ENCODE measurements around the gene AASDH.

- no peak for TF ChIP-seq CTCF (CRISPR knock-in tag; IDR thresholded peaks at IDR 0.05)
- TF ChIP-seq NCOA5 (CRISPR knock-in tag; IDR thresholded peaks at IDR 0.05) = no peak
- no peak for TF ChIP-seq RNF219 (CRISPR knock-in tag; IDR thresholded peaks at IDR 0.05)
- no peak for TF ChIP-seq FOXM1 (CRISPR knock-in tag; IDR thresholded peaks at IDR 0.05)
- TF ChIP-seq KDM1A (CRISPR knock-in tag; IDR thresholded peaks at IDR 0.05) = no peak
- no peak for TF ChIP-seq MAZ (IDR thresholded peaks at IDR 0.05; ENCODE audit: borderline replicate concordance, low read depth, low read length)
- no peak for TF ChIP-seq MAZ (CRISPR knock-in tag; IDR thresholded peaks at IDR 0.05; ENCODE audit: low read depth)
- TF ChIP-seq, protein P1, sequence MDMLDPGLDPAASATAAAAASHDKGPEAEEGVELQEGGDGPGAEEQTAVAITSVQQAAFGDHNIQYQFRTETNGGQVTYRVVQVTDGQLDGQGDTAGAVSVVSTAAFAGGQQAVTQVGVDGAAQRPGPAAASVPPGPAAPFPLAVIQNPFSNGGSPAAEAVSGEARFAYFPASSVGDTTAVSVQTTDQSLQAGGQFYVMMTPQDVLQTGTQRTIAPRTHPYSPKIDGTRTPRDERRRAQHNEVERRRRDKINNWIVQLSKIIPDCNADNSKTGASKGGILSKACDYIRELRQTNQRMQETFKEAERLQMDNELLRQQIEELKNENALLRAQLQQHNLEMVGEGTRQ (IDR thresholded peaks at IDR 0.05; ENCODE audit: low read depth, low read length) = no peak
- TF ChIP-seq, protein P1 (CRISPR knock-in tag; IDR thresholded peaks at IDR 0.05; ENCODE audit: borderline replicate concordance) = no peak
- no peak for TF ChIP-seq HNF4G (IDR thresholded peaks at IDR 0.05; ENCODE audit: borderline replicate concordance, low read depth, low read length)
- TF ChIP-seq HNF4G (CRISPR knock-in tag; IDR thresholded peaks at IDR 0.05; ENCODE audit: borderline replicate concordance, low read depth) = no peak
- TF ChIP-seq ZNF446 (CRISPR knock-in tag; IDR thresholded peaks at IDR 0.05) = no peak
- TF ChIP-seq POLR2AphosphoS5 (IDR thresholded peaks at IDR 0.05; ENCODE audit: low read depth, low read length) = no peak
Observed at GRCh38 chr4:56388306-56388705, 1.0 kb upstream of the AASDH start.

Data from HepG2 (cell line).